Vagina (tissue), 2 donors: Measurements from ENCODE around the gene EEIG2.

ENCODE experiments used
- CTCF ChIP-seq, 3 experiments: fragments of 450-650 bp in 2 of 3; fragments of 200-600 bp in 1 of 3; sonication (generic) in 1 of 3; IDR thresholded peaks; one replicate each; pipeline ENCODE4 v1.5.1; 2017 to 2019; ENCODE audit warnings: antibody characterized with exemption in 3 of 3, mild to moderate bottlenecking in 2 of 3, moderate library complexity in 2 of 3
- POLR2AphosphoS5 ChIP-seq, 2 donors: sonication (generic); formaldehyde crosslinking; IDR thresholded peaks; one replicate each; pipeline ENCODE4 v1.9.0; 2017; ENCODE audit warnings: antibody characterized with exemption in 2 of 2, mild to moderate bottlenecking in 2 of 2, low read depth in 1 of 2; ENCODE audit not compliant: insufficient read depth in 1 of 2

GRCh38 chr1:108521990-108522393 is 37.9 kb upstream of the EEIG2 start:
- no peak for TF ChIP-seq POLR2AphosphoS5 (IDR thresholded peaks at IDR 0.05; ENCODE audit: insufficient read depth in 1 of 2, low read depth in 1 of 2)
- no peak for TF ChIP-seq CTCF (IDR thresholded peaks at IDR 0.05)
